AG04450 (cell line): ENCODE results near the gene TRIM29. TPM values are rescaled to one million over a fixed set of nuclear protein-coding genes. Genes with fewer than 3 reads are reported as not detected.

Source experiments
- CTCF ChIA-PET: fragments of 300-600, 350-600 bp; formaldehyde crosslinking; extraction: SDS; loops from one replicate; lab custom pipeline; 2022; ENCODE audit warnings: antibody characterized with exemption, inconsistent platforms; lab: Charles Lee
- POLR2A ChIA-PET: fragments of 350-600 bp; formaldehyde crosslinking; extraction: SDS; loops from one replicate; lab custom pipeline; 2021; ENCODE audit warnings: antibody characterized with exemption, inconsistent platforms; lab: Yijun Ruan, JAX
- DNase-seq: peaks from one replicate; pipeline ENCODE4 v3.0.0-alpha.2; 2011; ENCODE audit warnings: low read depth, low spot score
- H3K27ac ChIP-seq: one replicate; pipeline ENCODE4 v1.5.1; 2012; ENCODE audit warnings: low read depth, low read length, control low read depth
- H3K27me3 ChIP-seq: one replicate; pipeline ENCODE4 v1.6.0; 2012; ENCODE audit warnings: low read length; ENCODE audit not compliant: control insufficient read depth, insufficient read depth
- H3K4me3 ChIP-seq: 2 replicates; pipeline ENCODE4 v1.5.1; 2011; ENCODE audit warnings: mild to moderate bottlenecking, low read depth, low read length, control low read depth
- H3K9me3 ChIP-seq: 2 replicates; pipeline ENCODE4 v1.5.1; 2012; ENCODE audit warnings: low read length; ENCODE audit not compliant: control insufficient read depth, insufficient read depth
- polyA plus RNA-seq: library from polyadenylated mRNA; depleted of rRNA; stranded (reverse); fragments of >200 nt; gene quantifications from 2 replicates; pipeline ENCODE4 v1.2.3, GENCODE V29; 2011
- TF ChIP-seq, protein P1 (sequence below): IDR thresholded peaks from 2 replicates; pipeline ENCODE4 v1.5.1; 2011; ENCODE audit warnings: low read depth, low read length, control low read depth, inconsistent platforms

TRIM29 gene
- polyA plus RNA-seq, 1 experiment = 0.07 TPM

DNA sequence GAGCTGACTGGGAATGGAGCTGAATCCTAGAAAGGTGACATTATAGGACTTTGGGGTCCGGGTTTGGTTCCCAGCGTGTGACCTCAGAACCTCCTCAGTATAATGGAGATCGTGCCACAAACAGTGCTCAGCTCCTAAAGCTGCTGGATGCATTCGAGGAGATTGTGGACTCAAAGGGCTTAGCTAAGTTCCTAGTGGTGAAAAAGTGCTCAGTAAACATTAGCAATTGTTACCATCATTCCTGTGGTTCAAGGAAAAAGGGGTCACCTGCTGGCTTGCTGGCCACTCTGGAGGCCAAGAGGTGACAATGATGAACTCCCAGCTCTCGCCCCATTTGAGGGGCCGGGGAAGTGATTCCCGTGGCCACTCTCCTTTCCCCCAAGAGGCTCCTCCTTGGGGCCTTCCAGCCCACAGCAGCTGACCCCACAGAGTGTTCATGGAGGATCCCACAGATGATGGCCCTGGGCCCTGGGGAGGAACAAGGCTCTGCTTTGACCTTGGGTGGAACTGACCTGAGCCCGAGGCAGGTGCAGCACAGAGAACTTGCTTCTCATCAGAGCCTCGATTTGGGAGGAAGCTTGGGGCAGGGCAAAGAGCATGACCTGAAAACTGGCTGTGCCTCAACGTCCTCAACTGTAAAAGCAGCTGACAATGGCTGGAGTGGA is 40.1 kb downstream of the TRIM29 start:
- ChIA-PET POLR2A (no interaction called here), CTCF (interaction anchor here (1.4 kb wide), 1 partner anchor 10 kb away, joined by 5 read pairs; no protein-coding TSS in a partner anchor)
- TF ChIP-seq, protein P1, sequence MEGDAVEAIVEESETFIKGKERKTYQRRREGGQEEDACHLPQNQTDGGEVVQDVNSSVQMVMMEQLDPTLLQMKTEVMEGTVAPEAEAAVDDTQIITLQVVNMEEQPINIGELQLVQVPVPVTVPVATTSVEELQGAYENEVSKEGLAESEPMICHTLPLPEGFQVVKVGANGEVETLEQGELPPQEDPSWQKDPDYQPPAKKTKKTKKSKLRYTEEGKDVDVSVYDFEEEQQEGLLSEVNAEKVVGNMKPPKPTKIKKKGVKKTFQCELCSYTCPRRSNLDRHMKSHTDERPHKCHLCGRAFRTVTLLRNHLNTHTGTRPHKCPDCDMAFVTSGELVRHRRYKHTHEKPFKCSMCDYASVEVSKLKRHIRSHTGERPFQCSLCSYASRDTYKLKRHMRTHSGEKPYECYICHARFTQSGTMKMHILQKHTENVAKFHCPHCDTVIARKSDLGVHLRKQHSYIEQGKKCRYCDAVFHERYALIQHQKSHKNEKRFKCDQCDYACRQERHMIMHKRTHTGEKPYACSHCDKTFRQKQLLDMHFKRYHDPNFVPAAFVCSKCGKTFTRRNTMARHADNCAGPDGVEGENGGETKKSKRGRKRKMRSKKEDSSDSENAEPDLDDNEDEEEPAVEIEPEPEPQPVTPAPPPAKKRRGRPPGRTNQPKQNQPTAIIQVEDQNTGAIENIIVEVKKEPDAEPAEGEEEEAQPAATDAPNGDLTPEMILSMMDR = no peak
- DNase-seq = no peak
- no peaks in the 10 kb centered on the region for H3K9me3 ChIP-seq
- no peak overlapping the region for H3K4me3 ChIP-seq
- peaks cover 41% of the 10 kb centered on the region for H3K27me3 ChIP-seq
- no peak overlapping the region for H3K27ac ChIP-seq

GRCh38 chr11:120096369-120097191 is 41.3 kb downstream of the TRIM29 start:
- Histone ChIP-seq H3K27me3 (peaks cover 37% of the 10 kb centered on the region), H3K9me3 (no peaks in the 10 kb centered on the region), H3K4me3 (no peak overlapping the region), H3K27ac (no peak overlapping the region)
- POLR2A ChIA-PET = no interaction called here
- CTCF ChIA-PET = no interaction called here
- no peak for DNase-seq
- TF ChIP-seq, protein P1 = no peak

GRCh38 chr11:120095516-120095915 is 42.4 kb downstream of the TRIM29 start:
- Histone ChIP-seq H3K9me3 (no peaks in the 10 kb centered on the region), H3K27me3 (peaks cover 41% of the 10 kb centered on the region), H3K27ac (no peak overlapping the region), H3K4me3 (no peak overlapping the region)
- POLR2A ChIA-PET = no interaction called here
- CTCF ChIA-PET = no interaction called here
- TF ChIP-seq, protein P1 = no peak
- DNase-seq = no peak

- DNase-seq = no peak
- H3K27ac ChIP-seq = no peak overlapping the region
- POLR2A ChIA-PET = no interaction called here
- H3K4me3 ChIP-seq = no peak overlapping the region
- peaks cover 28% of the 10 kb centered on the region for H3K27me3 ChIP-seq
- TF ChIP-seq, protein P1 = no peak
- H3K9me3 ChIP-seq = no peaks in the 10 kb centered on the region
- CTCF ChIA-PET = interaction anchor here (0.7 kb wide), 1 partner anchor 13 kb away, joined by 3 read pairs; no protein-coding TSS in a partner anchor
Measured at GRCh38 chr11:120091701-120092100, 46.2 kb downstream of the TRIM29 start.

- no peak for DNase-seq
- H3K27ac ChIP-seq = no peak overlapping the region
- no peaks in the 10 kb centered on the region for H3K9me3 ChIP-seq
- POLR2A ChIA-PET = no interaction called here
- TF ChIP-seq, protein P1 = no peak
- CTCF ChIA-PET = no interaction called here
- no peak overlapping the region for H3K4me3 ChIP-seq
- H3K27me3 ChIP-seq = peaks cover 22% of the 10 kb centered on the region
Measured at GRCh38 chr11:120091121-120091520, 46.8 kb downstream of the TRIM29 start.
